OCI-M2 (cell line): Measurements from ENCODE around the gene CHMP1A.
"Not testable (repeated sequence)": the region's sequence is repeated elsewhere in the genome, so short reads cannot be mapped to it uniquely, and the experiment has no call there.

ENCODE experiments used
- DNase-seq: peaks from one replicate; lab custom pipeline; 2025; ENCODE audit not compliant: unreplicated experiment; lab: John Stamatoyannopoulos, UW

CHMP1A gene

DNA sequence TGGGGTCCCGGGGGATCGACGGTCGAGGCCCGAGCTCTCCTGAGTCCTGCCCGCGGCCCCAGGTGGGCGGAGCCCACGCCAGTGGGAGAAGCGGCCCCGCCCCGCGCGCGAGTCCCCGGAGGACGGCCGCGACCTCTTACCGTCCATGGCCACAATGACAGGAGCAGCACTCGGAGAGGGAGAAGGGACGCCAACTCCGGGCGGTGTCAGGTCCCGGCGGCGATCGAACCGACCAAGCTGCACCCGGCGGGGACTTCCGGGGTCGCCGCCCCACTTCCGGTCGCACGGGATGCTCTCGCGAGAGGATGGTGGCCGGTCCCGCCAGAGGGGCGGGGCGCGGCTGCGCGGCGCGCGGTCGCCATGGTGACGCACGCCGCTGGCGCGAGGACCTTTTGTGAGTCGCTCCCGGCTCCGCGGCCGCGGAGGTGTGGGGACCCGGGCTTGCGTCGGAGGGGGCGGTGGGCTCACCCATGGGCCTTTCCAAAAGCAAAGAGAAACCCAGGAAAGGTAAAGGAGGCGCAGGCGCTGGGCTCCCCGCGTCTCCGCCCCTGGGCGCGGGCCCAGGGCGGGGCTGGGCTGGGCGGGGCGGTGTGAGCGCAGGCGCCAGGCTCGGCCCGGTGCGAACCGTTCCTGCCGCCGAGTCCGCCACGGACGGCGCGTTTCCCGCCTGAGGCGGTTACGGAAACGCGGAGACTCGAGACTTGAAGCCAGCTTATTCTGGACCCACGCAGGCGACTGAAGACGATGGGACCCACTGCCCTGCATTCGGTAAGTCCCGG lies at the start of gene CHMP1A, which contains the start of gene SPATA33:
TSS of gene CHMP1A (minus strand) at position 267 of the 779 bp plus-strand sequence. CDS start at position 147, 120 bp downstream.
TSS of gene SPATA33 (plus strand) at position 395 of the 779 bp plus-strand sequence. CDS start at position 471, 76 bp downstream.
- no peak for DNase-seq

DNA sequence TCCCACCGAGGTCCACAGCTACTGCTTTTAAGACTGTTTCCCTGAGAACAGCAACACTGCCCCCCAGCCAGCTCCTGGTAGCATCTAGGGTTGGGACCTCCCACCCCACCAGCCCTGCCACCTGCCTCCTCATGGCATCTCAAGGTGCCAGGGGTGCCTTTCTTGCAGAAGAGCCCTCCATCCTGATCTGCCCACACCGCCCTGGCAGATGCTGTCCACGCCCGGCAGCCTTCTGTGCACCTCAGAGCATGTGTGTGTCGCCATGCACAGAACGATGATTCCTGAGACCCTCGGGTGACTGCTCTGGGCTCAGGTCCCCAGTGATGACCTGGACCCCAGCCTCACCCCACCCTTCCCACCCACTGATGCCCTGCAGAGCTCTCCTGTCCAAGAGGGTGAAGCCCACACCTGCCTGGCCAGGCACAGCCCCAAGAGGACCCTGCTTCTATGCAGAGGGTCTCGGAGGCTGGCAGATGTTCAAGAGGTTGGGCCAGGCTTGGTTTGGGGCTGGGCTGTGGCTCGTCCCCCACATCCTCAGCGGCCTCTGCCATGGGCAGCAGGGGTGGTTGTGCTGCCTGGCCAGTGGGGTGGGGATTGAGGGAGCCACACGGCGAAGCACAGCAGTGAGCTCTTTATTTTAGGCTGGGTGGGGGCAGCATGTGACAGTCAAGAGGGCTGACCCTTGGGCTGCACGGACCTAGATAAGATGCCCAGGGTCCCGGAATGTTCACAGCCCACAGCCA lies 49.2 kb upstream of the CHMP1A start:
- no peak for DNase-seq

DNA sequence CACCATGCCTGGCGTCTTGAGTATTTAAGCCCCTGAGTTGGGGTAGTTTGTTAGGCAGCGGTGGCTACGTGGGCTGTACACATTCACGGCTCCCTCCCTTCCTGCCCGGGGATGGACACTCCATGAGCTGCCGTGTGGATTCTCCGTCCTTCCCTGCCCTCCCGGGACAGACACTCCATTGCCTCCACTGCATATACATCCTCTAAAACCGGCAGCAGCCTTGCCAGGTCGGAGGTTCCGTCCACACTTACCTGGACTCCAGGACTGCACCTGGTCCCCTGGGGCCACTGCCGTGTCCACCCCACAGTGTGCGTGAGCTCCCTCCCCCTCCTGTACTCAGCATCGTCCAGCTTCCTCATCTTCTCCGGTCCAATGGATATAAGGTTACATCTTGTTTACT lies 47.5 kb upstream of the CHMP1A start:
- no peak for DNase-seq

DNA sequence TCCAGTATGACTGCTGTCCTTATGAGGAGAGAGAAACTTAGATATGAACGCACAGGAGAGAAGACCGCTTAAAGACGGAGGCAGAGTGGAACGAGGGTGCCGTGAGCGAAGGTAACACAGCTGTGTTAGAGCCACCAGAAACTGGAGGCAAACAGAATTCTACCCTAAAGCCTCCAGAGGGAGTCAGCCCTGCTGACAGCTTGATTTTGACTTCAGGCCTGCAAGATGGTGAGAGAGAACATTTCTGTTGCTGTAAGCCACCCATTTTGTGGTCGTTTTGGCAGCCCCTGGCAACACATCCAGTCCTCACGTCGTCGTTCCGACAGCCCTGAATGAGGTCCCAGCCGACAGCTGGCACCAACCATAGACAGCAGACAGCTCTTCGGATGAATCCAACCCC lies 46.8 kb upstream of the CHMP1A start:
- no peak for DNase-seq

DNA sequence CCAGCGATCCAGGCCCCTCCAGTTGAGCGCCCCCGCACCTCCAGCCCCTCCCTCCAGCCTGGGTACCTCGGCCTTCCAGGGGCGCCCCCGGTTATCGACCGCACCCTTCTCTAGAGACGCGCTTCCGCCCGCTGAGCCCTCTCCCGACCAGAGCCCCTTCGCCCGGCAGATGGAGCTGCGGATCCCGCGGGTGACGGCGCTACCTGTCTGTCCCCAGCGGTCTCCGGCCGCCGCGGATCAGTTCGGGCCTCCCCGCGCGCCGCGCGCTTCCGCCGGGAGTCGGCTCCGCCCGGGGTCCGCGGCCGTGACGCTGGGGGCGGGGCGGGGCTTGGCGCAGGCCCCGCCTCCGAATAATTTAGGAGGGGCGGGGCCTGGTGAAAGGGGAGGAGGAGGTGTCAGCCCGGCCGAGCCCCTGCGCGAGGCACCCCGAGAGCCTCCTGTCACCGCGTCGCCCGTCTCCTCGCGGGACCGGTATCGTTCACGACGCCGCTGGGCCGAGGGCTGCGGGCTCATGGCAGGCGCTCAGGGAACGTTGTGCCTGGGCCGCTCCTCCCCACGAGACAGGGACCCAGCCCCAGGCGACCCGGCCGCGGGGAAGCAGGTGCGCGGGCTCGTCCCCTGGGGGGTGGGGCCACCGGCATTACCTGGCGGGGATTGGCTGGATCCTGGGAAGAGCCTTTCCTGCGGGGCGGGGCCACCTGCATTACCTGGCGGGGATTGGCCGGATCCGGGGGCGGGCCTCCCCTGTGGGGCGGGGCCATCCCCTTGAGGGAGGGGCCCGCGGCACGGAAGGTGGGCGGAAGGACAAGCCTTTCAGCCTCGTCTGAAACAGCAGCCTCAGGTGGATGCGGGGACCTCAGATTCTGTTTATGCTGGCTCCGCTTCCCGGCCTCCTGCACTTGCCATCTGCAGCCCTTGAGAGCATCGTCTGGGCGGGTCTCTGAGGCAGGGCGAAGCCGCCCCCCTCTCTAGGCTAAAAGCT lies 44.2 kb upstream of the CHMP1A start, which contains the start of gene SPATA2L:
TSS of gene SPATA2L (minus strand) at position 281 of the 982 bp plus-strand sequence. CDS start 473 bp downstream, outside the sequence.
- peak; percentile 48 for DNase-seq

DNA sequence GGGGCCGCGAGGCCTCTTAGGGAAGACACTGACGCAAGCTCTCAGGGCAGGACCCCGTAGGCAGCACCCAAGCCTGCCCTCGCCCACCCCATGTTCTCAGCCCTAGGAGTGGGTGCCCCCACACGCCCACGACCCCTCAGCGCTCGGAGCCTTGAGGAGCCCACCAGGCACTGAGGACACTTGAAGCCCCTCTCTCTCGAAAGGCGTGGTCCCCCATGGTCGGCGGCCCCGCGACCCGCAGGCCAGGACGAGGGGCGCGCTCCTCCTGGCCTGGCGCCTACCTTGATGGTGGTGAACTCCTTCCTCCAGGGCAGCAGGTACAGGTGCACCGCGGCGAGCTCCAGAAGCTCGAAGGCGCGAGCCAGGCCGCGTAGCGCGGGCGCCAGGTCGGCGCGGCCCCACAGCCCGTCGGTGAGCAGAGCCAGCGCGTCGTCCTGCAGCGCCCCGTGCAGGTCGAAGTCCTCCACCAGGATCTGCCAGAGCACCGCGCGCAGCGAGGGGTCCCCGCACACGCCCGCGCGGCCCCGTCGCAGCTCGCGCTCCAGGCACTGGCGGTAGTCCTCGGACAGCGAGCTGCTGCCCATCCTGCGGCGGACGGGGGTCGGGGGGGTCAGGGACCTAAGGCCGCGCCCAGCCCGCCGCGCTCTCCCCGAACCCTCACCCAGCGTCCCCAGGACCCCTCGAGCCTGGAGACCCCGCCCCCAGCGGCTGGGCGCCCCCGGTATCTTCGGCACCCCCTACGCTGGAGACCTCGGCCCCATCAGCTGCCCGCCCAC lies 43.3 kb upstream of the CHMP1A start:
- DNase-seq, result no peak

DNA sequence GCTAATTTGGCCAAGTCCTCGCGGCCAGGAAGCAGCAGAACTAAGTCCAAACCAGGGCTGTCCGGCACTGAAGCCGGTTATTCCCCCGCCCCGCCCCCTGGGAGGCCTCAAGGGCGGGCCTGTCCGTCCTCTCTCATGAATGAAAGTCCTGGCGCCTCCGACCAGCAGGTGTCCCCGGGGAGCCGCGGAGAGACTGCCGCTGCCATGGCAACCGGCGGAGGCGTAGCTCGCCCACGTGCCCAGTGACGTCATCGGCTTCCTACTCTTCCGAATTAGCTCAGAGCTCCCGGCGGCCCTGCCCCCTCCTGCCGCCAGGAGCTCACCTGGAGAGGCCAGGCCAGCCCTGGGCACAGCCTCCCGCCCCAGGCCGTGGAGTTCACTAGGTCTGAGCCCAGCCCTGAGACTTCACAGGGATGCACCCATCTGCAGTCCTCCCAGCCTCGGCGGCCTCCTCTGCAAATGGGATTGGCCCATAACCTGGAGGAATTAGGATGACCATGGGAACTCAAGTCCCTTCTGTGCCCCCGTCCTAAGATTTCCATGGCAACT lies 42.7 kb upstream of the CHMP1A start:
- peak; percentile 74 for DNase-seq

DNA sequence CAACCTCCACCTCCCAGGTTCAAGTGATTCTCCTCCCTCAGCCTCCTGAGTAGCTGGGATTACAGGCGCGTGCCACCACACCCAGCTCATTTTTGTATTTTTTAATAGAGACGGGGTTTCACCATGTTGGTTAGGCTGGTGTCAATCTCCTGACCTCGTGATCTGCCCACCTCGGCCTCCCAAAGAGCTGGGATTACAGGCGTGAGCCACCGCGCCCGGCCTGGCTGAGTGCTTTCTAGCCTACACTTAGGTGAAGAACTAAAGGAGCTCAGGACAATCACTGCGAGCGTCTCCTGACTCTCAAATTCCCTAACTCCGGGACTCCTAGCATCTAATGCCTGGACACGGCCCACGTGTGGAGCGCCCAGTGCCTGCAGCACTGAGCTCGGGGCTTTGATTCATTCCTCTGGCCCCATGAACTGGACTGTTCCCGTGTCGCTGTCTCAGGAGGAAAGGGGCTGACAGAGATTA lies 42.2 kb upstream of the CHMP1A start:
- not testable (repeated sequence) for DNase-seq

DNA sequence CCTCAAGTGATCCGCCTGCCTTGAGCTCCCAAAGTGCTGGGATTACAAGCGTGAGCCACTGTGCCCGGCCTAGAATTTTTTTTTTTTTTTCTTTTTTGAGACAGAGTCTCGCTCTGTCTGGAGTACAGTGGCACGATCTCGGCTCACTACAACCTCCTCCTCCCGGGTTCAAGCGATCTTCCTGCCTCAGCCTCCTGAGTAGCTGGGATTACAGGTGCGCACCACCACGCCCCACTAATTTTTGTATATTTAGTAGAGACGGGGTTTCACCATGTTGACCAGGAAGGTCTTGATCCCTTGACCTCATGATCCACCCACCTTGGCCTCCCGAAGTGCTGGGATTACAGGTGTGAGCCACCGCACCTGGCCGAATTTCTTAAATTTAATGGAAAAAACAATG lies 41.2 kb upstream of the CHMP1A start:
- DNase-seq, result not testable (repeated sequence)

DNA sequence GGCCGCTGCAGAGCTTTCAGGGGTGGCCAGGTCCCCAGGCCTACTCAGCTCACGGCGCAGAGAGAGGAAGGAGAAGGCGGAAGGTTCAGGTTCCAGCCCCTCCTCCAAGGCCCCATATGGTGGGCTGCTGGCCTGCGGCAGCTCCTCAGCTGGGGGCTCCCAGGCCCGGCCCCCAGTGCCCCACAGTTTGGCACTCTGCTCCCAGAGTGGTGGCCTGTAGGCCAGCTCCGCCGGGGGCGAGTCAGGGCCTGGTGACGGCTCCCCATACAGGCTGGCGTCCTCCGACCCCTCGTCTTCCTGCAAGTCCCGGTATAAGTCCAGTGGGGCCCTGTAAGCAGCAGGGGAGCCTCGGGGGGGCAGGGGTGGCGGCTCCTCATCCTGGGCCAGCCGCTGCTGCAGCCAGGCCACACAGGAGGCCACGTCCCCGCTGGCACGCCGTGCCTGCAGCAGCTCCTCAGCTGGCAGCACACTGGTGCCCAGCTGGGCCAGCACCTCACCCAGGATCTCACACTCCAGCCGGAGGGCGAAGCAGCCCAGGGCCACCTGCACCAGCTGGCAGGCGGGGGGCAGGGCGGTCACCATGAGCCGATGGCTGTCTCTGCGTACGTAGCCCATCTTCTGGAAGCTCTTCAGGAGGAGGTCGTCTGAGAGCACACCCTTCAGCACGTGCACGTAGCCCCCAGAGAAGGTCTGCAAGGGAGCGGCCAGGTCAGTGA lies 40.3 kb upstream of the CHMP1A start:
- no peak for DNase-seq

DNA sequence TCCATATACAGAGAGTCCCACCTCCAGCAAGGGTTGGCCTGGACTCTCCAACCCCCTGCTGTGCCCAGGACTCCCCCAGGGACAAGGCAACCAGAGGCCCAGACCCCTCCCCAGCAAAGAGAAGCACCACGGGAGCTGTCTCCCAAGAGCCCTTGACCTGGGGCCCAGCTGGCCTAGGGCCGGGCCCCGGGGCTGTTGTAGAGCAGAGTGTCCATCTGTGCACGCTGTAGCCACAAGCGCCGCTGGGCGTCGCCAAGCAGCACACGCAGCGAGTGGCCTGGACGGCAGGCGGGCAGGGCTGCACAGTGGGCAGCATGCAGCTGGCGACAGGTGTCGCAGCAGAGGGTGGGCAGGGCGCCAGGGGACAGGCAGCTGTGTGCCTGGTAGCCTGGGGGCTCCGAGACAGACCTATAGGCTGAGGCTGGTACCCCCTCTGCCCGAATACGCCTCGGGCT lies 39.7 kb upstream of the CHMP1A start:
- no peak for DNase-seq

DNA sequence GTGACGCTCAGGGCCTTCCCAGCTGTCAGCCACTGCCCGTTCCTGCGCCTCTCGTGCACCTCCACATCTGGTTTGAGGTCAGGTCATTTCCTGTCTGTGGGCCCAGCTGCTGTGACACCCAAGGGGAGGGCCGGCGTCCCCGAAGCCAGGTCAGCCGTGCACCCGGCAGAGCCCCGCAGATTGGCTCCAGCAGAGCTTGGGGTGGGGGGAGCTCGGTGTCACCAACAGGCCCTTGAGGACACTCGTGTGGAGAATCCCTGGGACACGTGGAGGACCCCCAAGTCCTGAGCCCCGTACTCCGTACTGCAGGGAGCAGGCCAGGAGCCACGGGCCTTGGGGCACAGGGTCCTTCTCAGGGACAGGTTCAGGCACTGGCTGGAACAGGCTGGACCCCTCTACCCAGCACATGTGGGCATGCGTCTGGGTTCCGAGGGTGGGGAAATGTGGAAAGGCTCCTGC lies 39.2 kb upstream of the CHMP1A start:
- no peak for DNase-seq

DNA sequence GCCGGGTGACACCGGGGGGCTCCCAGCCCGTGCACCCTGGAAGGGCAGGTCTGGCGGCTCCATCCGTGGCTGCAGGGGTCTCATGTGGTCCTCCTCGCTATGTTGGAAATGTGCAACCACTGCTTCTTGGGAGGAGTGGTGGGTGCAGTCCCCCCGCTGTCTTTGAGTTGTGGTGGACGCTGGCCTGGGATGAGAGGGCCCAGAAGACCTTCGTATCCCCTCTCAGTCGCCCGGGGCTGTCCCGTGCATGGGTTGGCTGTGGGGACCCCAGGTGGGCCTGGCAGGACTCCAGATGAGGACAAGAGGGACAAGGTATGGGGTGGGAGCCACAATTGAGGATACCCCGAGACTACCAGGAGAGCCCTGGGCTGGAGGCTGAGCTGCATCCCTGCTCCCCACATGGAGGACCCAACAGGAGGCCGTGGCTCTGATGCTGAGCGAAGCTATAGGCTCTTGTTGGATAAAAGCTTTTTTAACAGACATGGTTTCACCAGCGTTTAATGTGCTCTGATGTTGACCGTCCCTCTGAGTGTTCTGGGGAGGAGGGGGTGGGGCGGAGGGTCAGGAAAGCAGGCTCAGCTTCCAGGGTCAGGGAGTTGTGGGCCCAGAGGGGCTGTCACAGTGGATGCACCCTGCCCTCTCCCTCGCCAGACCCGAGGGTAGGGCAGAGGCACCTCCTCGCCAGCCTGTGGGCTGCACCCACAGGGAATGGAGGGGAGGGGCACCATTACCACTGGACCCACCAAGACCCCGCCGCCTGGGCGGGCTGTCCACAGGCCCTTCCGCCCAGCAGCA lies 38.6 kb upstream of the CHMP1A start:
- DNase-seq, result no peak

DNA sequence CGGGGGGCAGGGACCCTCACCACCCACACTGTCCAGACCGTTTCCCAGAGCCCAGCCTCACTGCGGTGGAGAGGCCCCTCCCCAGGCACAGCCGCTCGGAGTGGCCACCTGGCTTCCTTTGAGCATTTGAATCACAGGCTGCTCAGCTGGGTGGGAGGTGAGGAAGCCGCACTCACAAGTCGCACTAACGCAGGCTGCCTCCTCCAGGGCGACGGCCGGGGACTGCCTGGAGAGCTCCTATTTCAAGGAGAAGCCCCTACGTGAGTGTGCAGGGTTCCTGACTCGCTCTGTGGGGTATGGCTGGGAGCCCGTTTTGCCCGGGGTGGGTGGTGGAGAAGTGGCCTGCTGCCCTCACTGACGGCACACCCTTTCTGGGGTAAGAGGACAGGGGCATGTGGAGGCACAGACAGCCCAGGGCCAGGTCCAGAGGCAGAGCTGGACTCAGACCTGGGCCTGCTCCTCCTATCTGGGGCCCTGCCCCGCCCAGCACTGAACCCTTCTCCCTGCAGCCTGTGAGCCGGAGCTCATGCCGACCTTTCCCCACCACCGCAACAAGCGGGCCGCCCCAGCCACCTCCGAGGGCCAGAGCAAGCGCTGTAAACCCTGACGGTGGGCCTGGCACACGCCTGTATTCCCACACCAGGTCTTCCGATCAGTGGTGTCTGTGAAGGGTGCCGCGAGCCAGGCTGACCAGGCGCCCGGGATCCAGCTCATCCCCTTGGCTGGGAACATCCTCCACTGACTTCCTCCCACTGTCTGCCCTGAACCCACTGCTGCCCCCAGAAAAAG lies 37.8 kb upstream of the CHMP1A start:
- DNase-seq, result no peak

DNA sequence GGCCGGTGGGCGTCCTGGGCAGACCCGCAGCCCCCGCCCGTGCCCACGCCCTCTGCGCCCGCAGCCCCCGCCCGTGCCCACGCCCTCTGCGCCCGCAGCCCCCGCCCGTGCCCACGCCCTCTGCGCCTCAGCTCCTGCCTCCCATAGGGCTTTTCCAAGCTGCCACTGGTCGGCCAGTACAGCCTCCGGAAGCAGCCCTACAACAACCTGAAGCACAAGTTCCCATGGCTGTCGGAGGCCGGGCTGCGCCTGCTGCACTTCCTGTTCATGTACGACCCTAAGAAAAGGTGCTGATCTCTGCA lies 37.2 kb upstream of the CHMP1A start:
- DNase-seq, result not testable (repeated sequence)

DNA sequence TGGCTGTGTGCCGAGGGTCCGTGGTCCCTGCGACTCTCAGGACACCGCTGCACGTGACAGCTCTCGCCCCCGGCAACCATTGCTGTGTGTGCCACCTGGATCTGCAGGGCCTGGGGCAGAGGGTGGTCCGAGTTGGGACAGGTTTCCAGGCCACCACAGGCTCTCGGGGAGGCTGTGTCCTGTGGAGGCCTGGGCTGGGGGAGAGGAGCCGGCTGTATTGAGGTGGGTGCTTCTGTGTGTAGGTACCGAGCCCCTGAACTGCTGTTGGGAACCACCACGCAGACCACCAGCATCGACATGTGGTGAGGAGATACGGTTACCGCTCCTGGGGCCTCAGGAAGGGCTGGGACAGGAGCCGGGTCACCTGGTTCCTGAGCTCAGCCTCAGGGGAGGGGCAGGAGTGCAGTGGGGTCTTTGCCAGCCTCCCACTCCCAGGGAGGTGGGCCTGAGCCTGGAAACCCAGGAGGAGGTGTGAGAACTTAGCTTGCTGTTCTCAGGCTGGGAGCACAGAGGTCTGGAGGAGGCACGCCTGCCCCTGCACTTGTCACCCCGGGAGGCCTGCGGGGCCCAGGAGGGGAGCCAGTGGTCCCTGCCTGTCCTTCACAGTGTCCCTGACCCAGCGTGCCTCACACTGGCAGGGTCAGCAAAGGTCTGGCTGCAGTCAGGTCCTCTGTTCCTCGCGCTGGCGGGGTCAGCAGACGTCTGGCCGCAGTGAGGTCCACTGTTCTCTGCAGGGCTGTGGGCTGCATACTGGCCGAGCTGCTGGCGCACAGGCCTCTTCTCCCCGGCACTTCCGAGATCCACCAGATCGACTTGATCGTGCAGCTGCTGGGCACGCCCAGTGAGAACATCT lies 36.6 kb upstream of the CHMP1A start:
- DNase-seq, result no peak
